Left renal cortex interstitium (tissue), 4 donors: Measurements from ENCODE around the gene OR6K6. TPM values are rescaled to one million over a fixed set of nuclear protein-coding genes. Genes with fewer than 3 reads are reported as not detected.

ENCODE experiments used
- DNase-seq, 4 donors: peaks; one replicate each; pipeline ENCODE4 v3.0.0-alpha.2; 2013; ENCODE audit warnings: low read depth in 4 of 4, low spot score in 2 of 4, missing footprints in 1 of 4
- polyA plus RNA-seq, 4 donors: library from polyadenylated mRNA; unstranded; fragments of 120-200 nt; gene quantifications; one replicate each; pipeline ENCODE4 v1.2.1, GENCODE V29; 2013; ENCODE audit not compliant: insufficient read length in 4 of 4

The OR6K6 gene
- not detected for polyA plus RNA-seq

- no peak for DNase-seq
Observed at GRCh38 chr1:158754420-158754819, at the start of gene OR6K6. Gene OR6K6, plus strand, starts transcription at chr1:158754720. Its CDS starts 168 bp downstream, at chr1:158754888.

DNA sequence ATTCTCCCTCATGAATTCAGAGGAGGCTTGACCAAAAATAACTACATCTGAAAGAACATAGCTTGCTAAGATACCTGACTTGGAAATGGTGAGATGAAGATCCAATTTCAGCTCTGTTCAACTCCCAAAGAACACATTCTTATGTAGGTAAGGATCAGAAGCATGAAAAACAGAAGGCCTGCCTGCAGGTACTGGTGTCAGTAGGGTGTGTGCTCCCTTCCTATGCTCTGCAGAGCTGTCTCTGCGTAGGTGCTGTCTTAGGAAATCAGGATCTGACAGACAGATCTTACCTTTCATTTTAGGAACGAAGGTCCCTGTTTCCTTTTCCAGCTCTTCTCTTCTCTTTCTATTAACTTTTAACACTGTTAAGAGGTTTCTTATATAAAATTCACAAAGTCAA, 48.4 kb upstream of the OR6K6 start:
- no peak for DNase-seq

- DNase-seq = no peak
Observed at GRCh38 chr1:158711098-158711497, 43.4 kb upstream of the OR6K6 start.

DNA sequence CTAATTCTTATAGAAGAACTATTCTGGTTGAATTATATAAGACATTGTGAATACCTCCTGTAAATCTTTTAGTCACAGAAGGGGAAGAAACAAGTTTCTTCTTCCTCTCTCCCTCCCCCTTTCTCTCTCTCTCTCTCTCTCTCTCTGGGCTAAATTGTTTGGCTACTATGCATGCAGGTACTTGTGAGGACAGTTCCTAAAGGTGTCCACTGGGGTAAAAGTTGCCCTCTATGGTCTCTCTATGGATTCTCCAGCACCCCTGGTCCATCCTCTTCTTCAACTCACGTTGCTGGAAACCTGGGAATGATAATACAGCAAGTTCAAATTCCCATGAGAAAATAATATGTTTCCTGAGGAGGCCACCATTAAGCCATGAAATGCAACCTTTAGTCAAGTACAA, 39.8 kb upstream of the OR6K6 start:
- no peak for DNase-seq

GRCh38 chr1:158716335-158716734, 38.2 kb upstream of the OR6K6 start:
- DNase-seq = no peak

DNA sequence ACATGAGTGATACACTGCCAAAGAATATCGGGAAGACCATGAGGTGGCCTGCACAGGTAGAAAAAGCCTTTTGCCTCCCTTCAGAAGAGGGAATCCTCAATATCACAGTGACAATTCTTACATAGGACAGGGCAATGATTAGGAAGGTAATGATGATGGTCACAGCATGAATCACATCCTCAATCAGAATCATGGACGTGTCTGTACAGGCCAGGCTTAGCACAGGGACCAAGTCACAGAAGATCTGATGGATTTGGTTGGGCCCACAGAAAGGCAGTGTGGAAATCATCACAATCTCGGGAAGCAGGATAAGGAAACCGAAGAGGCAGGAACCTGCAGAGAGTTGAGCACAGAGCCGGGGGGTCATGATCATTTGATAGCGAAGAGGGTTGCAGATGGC, 37.2 kb upstream of the OR6K6 start:
- DNase-seq = no peak

DNA sequence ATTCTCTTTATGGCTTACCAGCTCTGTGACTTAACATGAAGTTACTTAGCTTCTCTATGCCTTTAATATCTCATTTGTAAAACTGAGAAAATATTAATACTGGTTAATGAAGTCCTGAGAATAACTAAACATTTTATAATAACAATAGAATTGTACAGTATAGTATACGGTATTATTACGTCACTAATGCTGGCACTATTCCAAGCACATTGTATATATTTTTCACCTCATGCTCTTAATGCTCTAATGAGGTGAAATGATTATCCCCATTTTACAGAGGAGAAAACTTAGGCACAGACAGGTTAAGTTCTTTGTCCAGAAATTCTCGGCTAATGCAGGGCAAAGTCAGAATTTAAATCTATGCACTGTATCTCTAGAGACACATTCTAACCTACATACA, 34.9 kb upstream of the OR6K6 start:
- no peak for DNase-seq

DNA sequence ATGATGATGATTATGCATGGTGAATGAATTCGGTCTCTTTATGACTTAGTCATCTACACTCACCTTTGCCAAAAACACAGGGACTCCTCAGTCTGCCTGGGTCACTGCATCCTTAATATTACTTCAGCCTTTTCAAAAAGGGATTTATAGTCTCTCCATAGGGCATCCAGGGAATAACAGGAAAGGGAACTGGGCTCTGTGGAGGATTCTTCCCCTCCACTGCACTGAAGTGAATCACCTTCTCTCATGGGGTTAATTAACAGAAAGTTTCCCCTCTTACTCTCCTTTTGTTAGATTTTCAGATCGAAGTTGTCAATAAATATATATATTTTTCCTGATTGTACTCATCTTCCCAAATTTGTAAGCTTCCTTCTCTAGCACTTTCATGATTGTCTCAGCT, 33.9 kb upstream of the OR6K6 start, which contains the start of gene OR6K3:
Gene OR6K3 (minus strand): TSS at position 101 of the 400 bp plus-strand sequence. CDS start 2,605 bp downstream, outside the sequence.
- DNase-seq = no peak

DNA sequence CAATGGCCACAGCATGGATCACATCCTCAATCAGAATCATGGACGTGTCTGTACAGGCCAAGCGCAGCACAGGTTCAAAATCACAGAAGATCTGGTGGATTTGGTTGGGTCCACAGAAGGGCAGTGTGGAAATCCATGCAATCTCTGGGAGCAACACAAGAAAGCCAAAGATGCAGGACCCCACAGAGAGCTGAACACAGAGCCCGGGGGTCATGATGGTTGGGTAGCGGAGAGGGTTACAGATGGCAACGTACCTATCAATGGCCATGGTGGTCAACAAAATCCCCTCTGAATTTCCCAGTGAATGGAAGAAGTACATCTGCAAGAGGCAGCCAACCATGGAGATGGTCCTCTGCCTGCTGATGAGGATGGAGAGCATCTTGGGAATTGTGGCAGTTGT, 30.1 kb upstream of the OR6K6 start:
- DNase-seq = no peak

- DNase-seq = no peak
Observed at GRCh38 chr1:158728510-158729225, 25.9 kb upstream of the OR6K6 start.

- DNase-seq = no peak
Observed at GRCh38 chr1:158730453-158730852, 24.1 kb upstream of the OR6K6 start.

DNA sequence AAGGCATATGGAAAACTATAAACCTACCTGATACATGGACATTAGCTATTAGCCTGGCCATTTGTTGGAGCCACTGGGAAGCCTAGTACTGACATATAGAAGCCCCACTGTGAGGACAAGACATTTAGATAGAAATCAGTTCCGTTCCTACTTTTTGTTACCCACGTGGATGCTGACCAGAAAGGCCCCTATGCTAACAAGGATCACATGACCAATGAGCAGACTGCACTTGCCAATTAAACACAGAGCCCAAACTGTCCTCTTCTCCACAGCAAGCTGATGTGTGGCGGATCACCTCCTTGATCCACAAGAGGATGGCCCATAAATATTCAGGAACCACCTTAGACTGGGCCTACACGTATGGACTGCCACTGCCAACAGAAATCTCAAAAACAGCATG, 22.8 kb upstream of the OR6K6 start:
- DNase-seq = no peak

DNA sequence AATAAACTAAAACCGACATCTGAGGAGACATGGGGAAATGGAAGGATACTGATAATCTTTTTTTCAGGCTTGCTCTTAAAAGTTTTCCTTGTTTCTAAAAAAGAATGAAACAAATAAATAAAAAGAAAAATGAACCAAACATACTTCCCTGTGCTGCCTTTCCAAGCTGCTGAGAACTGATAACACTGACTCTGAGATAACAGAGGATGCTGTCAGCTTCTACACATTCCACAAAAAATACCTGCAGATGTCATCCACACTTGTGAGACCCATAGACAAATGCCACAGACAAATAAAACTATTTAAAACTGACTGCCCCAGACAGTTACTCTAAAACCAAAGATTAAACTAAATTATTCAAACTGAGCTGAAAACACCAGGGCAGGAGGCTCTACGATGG, 22.0 kb upstream of the OR6K6 start:
- DNase-seq = no peak

DNA sequence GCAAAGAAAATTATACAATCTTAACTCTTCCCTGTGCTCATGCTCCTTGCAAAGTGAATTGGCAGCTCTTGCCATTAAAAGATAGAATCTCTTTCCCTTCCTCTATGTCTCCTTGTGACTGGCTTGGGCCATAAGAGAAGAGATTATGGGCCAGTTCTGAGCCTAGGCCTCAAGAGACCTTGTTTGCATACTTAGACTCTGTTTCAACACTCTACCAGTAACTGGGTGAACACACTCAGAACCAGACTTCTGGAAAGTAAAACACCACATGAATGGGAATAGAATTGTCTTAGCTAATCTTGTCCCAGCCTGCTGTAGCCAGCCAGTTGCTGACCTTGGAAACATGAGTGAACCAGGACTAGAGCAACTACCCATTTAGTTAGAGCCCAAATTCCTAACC, 18.7 kb upstream of the OR6K6 start:
- no peak for DNase-seq

DNA sequence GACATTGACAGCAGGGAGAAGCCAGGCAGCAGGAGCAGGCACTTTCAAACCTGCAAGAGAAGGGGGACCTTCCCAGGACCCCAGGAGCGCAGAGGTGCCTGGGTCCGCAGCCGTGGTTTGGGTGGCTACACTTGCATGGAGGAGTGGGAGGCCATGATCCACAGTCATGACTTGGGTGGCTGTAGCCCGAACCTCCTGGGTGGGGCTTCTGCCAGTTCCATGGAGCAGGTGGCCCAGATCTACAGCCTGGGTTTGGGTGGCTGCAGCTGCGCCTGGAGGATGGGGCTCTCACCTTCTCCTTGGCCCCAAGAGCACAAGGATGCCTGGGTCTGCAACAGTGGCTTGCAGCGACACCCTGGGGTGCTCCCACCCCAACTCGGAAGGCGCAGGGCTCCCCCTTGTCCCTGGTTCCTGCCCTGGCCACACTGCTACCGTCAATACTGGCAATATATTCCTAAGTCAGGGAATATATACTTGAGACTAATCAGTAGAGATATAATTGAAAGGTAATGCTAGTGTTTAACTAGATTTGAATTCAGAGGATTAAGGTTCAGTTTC, 2.3 kb upstream of the OR6K6 start:
- no peak for DNase-seq

- DNase-seq = no peak
Observed at GRCh38 chr1:158771950-158772866, 17.7 kb downstream of the OR6K6 start, which contains the start of gene OR6N1. Gene OR6N1, minus strand, starts transcription at chr1:158772195. Its CDS starts 5,513 bp downstream, at chr1:158766682.

DNA sequence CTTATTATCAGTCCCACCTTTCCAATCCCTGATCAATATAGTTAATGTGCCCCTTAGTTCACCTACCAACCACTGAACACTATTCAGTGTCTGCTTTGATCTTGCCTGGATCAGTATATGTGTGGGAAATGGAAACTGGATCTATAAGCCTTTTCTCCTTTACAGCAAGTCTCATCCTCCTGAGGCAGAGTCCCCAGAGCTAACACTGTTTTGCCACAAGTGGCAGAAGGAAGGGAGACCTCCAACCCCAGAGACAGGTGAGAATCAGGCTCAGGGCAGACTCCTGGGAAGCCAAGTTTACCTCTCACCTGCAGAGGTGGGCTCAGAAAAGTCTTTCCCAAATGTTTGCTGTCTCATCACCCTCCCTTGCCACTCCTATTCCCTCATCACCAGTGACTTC, 26.6 kb downstream of the OR6K6 start, which contains the start of gene OR6N2:
Gene OR6N2 (minus strand): TSS at position 101 of the 400 bp plus-strand sequence. CDS start 3,569 bp downstream, outside the sequence.
- DNase-seq = no peak

DNA sequence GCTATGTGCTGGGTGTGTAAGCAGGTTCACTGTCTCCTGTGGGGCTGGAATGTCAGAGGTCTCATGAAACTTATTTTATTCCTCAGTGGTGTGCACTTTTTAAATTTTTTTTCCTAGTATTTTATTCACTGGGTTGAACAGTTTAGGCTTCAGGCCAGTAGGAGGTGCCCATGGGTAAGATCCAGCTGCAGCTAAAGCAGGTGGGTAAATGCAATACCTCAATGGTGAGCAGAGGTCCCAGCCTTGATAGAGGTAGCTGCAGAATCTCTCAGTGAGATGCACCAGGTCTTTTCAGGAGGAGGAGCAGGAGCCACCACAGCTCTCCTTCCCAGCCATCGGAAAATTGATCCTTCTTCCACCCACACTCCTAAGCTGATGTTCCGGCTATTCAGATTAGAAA, 39.1 kb downstream of the OR6K6 start:
- no peak for DNase-seq

GRCh38 chr1:158794247-158794646, 39.7 kb downstream of the OR6K6 start:
- no peak for DNase-seq

GRCh38 chr1:158798531-158798930, 44.0 kb downstream of the OR6K6 start:
- DNase-seq = no peak

GRCh38 chr1:158799689-158800088, 45.2 kb downstream of the OR6K6 start:
- no peak for DNase-seq
